ENCODE measurements around the gene EHD1. TPM values are rescaled to one million over a fixed set of nuclear protein-coding genes. Genes with fewer than 3 reads are reported as not detected.

The EHD1 gene
- total and polyA plus RNA-seq, 9 of the 15 experiments (the other 6 are each of a cell fraction or from before 2014, with no cell fraction given): 0.46 to 65.0 (median 16.4) TPM

DNA sequence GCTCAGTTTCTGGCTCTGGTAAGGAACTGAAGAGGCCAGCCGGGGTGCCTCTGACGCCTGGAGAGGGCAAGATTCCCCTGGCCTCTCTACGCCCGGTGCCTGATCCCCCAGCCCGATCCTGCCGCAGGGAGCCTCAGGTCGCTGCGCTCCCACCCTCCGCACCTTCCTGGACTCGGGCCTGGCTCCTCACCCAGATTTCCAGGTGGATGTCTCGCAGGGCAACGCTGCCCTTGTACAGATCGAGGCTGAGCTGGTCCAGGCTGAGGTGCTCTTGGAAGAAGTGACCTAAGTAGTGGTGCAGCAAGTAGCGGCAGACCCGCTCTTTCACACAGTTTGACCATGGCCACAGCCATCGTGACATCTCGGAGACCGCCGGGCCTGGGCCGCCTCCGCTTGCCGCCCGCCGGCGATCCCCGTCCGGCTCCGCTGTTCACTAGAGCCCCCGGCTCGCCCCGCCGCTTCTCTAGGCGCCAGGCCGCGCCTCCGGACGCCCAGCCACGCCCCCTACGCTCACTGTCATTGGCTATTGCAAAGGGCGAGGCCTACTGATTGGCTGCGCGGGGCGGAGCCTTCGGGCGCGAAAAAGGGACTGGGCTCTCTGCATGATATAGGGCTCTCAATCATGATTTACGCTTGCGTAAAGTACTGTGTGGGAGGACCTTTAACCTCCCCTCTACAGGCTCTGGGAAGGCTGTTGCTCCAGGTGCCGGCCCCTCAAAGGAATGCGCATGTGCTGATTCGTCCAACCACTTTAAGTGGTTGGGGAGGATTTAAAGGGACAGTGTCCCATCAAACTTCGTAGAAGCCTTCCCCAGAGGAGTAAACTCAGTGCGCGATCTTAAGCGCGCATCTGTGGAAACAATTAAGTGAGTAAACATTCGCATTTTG lies 38.6 kb upstream of the EHD1 start, which contains the start of gene ATG2A (continued):
- TF ChIP-seq, protein P1, sequence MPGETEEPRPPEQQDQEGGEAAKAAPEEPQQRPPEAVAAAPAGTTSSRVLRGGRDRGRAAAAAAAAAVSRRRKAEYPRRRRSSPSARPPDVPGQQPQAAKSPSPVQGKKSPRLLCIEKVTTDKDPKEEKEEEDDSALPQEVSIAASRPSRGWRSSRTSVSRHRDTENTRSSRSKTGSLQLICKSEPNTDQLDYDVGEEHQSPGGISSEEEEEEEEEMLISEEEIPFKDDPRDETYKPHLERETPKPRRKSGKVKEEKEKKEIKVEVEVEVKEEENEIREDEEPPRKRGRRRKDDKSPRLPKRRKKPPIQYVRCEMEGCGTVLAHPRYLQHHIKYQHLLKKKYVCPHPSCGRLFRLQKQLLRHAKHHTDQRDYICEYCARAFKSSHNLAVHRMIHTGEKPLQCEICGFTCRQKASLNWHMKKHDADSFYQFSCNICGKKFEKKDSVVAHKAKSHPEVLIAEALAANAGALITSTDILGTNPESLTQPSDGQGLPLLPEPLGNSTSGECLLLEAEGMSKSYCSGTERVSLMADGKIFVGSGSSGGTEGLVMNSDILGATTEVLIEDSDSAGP (CRISPR knock-in tag; IDR thresholded peaks at IDR 0.05): peak; percentile 96
- TF ChIP-seq CBFA2T3 (IDR thresholded peaks at IDR 0.05) (no peak), NCOA6 (IDR thresholded peaks at IDR 0.05) (no peak), SAFB (IDR thresholded peaks at IDR 0.05; ENCODE audit: borderline replicate concordance, low read depth, low read length) (no peak), SOX6 (IDR thresholded peaks at IDR 0.05) (no peak; the same call in 1 of the 2 replicates), MEF2D (tag; conservative IDR thresholded peaks at IDR 0.05; ENCODE audit: low read depth) (no peak), PML (IDR thresholded peaks at IDR 0.05; ENCODE audit: low read length) (no peak; the same call in 1 of the 2 replicates), ZNF583 (CRISPR knock-in tag; IDR thresholded peaks at IDR 0.05) (0 out of 2 replicates have a peak, but pooled peaks have one; percentile 37), SREBF1 (IDR thresholded peaks at IDR 0.05; ENCODE audit: borderline replicate concordance, low read depth, low read length) (no peak)
- TF ChIP-seq, protein P2, sequence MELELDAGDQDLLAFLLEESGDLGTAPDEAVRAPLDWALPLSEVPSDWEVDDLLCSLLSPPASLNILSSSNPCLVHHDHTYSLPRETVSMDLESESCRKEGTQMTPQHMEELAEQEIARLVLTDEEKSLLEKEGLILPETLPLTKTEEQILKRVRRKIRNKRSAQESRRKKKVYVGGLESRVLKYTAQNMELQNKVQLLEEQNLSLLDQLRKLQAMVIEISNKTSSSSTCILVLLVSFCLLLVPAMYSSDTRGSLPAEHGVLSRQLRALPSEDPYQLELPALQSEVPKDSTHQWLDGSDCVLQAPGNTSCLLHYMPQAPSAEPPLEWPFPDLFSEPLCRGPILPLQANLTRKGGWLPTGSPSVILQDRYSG (tag; conservative IDR thresholded peaks at IDR 0.05; ENCODE audit: low read depth): no peak
- TF ChIP-seq, protein P3, sequence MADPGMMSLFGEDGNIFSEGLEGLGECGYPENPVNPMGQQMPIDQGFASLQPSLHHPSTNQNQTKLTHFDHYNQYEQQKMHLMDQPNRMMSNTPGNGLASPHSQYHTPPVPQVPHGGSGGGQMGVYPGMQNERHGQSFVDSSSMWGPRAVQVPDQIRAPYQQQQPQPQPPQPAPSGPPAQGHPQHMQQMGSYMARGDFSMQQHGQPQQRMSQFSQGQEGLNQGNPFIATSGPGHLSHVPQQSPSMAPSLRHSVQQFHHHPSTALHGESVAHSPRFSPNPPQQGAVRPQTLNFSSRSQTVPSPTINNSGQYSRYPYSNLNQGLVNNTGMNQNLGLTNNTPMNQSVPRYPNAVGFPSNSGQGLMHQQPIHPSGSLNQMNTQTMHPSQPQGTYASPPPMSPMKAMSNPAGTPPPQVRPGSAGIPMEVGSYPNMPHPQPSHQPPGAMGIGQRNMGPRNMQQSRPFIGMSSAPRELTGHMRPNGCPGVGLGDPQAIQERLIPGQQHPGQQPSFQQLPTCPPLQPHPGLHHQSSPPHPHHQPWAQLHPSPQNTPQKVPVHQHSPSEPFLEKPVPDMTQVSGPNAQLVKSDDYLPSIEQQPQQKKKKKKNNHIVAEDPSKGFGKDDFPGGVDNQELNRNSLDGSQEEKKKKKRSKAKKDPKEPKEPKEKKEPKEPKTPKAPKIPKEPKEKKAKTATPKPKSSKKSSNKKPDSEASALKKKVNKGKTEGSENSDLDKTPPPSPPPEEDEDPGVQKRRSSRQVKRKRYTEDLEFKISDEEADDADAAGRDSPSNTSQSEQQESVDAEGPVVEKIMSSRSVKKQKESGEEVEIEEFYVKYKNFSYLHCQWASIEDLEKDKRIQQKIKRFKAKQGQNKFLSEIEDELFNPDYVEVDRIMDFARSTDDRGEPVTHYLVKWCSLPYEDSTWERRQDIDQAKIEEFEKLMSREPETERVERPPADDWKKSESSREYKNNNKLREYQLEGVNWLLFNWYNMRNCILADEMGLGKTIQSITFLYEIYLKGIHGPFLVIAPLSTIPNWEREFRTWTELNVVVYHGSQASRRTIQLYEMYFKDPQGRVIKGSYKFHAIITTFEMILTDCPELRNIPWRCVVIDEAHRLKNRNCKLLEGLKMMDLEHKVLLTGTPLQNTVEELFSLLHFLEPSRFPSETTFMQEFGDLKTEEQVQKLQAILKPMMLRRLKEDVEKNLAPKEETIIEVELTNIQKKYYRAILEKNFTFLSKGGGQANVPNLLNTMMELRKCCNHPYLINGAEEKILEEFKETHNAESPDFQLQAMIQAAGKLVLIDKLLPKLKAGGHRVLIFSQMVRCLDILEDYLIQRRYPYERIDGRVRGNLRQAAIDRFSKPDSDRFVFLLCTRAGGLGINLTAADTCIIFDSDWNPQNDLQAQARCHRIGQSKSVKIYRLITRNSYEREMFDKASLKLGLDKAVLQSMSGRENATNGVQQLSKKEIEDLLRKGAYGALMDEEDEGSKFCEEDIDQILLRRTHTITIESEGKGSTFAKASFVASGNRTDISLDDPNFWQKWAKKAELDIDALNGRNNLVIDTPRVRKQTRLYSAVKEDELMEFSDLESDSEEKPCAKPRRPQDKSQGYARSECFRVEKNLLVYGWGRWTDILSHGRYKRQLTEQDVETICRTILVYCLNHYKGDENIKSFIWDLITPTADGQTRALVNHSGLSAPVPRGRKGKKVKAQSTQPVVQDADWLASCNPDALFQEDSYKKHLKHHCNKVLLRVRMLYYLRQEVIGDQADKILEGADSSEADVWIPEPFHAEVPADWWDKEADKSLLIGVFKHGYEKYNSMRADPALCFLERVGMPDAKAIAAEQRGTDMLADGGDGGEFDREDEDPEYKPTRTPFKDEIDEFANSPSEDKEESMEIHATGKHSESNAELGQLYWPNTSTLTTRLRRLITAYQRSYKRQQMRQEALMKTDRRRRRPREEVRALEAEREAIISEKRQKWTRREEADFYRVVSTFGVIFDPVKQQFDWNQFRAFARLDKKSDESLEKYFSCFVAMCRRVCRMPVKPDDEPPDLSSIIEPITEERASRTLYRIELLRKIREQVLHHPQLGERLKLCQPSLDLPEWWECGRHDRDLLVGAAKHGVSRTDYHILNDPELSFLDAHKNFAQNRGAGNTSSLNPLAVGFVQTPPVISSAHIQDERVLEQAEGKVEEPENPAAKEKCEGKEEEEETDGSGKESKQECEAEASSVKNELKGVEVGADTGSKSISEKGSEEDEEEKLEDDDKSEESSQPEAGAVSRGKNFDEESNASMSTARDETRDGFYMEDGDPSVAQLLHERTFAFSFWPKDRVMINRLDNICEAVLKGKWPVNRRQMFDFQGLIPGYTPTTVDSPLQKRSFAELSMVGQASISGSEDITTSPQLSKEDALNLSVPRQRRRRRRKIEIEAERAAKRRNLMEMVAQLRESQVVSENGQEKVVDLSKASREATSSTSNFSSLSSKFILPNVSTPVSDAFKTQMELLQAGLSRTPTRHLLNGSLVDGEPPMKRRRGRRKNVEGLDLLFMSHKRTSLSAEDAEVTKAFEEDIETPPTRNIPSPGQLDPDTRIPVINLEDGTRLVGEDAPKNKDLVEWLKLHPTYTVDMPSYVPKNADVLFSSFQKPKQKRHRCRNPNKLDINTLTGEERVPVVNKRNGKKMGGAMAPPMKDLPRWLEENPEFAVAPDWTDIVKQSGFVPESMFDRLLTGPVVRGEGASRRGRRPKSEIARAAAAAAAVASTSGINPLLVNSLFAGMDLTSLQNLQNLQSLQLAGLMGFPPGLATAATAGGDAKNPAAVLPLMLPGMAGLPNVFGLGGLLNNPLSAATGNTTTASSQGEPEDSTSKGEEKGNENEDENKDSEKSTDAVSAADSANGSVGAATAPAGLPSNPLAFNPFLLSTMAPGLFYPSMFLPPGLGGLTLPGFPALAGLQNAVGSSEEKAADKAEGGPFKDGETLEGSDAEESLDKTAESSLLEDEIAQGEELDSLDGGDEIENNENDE (IDR thresholded peaks at IDR 0.05; ENCODE audit: low read depth, low read length): no peak
- TF ChIP-seq, protein P4, sequence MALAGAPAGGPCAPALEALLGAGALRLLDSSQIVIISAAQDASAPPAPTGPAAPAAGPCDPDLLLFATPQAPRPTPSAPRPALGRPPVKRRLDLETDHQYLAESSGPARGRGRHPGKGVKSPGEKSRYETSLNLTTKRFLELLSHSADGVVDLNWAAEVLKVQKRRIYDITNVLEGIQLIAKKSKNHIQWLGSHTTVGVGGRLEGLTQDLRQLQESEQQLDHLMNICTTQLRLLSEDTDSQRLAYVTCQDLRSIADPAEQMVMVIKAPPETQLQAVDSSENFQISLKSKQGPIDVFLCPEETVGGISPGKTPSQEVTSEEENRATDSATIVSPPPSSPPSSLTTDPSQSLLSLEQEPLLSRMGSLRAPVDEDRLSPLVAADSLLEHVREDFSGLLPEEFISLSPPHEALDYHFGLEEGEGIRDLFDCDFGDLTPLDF (CRISPR knock-in tag; IDR thresholded peaks at IDR 0.05): peak; percentile 80; the same call in 1 of the 2 replicates

Data from K562 (cell line).